HL-60 (cell line): ENCODE data around the gene FBXL17.

ENCODE experiments used
- DNase-seq, 2 experiments: peaks; one replicate each; pipeline ENCODE4 v3.0.0-alpha.2; 2010 to 2020; ENCODE audit warnings: low read depth in 1 of 2, low spot score in 1 of 2
- H3K27ac ChIP-seq: fragments of 250-450 bp; sonication (Bioruptor Pico); replicated peaks from 2 replicates; pipeline ENCODE4 v1.5.1; 2020; ENCODE audit warnings: mild to moderate bottlenecking, moderate library complexity
- H3K27me3 ChIP-seq: fragments of 250-450 bp; sonication (Bioruptor Pico); 2 replicates; pipeline ENCODE4 v1.5.1; 2021; ENCODE audit warnings: mild to moderate bottlenecking, moderate library complexity; ENCODE audit not compliant: insufficient read depth, poor library complexity, severe bottlenecking
- H3K4me3 ChIP-seq: replicated peaks from 2 replicates; pipeline ENCODE4 v1.5.1; 2011; ENCODE audit warnings: mild to moderate bottlenecking, control low read depth, low read length; ENCODE audit not compliant: insufficient read depth
- GABPA ChIP-seq: IDR thresholded peaks from 2 replicates; pipeline ENCODE4 v1.6.1; 2012; ENCODE audit warnings: low read depth
- POLR2AphosphoS5 ChIP-seq: IDR thresholded peaks from 2 replicates; pipeline ENCODE4 v1.6.1; 2012; ENCODE audit warnings: low read depth
- SPI1 ChIP-seq: IDR thresholded peaks from 2 replicates; pipeline ENCODE4 v1.6.1; 2012; ENCODE audit warnings: low read depth, mild to moderate bottlenecking, borderline replicate concordance
- TF ChIP-seq, protein P1 (sequence below): IDR thresholded peaks from 2 replicates; pipeline ENCODE4 v1.6.1; 2012; ENCODE audit warnings: low read depth; ENCODE audit not compliant: insufficient replicate concordance
- TF ChIP-seq, protein P2 (sequence below): IDR thresholded peaks from one replicate; pipeline ENCODE4 v1.5.1; 2011; ENCODE audit warnings: low read length, control low read depth, inconsistent platforms; ENCODE audit not compliant: insufficient read depth

FBXL17 gene

DNA sequence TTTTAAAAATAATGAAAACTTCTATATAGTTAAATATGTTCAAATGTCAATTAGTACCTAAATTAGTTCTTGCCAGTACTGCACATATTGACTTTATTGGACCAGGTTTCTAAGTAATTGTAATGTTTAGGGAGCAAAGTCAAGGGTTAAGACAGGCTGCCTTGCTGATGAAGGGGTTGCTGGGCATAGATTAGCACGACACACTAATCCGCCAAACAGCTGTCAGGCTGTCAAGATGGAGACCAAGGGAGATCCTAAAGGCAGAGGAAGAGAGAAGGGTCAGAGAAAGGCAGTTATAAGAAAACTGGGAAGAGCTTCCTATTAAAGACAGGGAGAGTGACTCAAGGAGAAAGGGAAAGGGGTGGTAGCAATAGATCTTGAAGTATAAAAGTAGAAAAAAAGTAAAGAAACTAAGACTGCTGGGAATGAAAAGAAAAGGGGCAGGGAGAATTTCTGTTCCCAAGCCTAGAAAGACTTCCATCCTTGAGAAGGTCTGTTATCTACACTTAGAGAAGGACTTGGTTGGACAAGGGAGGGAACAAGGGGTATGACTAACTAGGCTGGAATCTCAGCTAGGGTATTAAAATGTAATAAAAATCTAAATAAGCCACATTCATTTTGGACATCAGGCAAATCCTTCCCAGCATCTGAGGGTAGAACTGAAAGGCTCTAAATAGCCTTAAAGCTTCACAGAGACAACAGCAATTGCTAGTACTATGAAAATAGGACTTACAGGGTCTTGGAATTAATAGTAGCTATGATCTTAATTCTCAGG is 188.7 kb downstream of the FBXL17 start:
- Histone ChIP-seq H3K27me3 (no peaks in the 10 kb centered on the region), H3K27ac (no peak overlapping the region), H3K4me3 (no peak overlapping the region)
- DNase-seq = no peak
- TF ChIP-seq POLR2AphosphoS5 = no peak
- TF ChIP-seq SPI1 = no peak
- TF ChIP-seq, protein P1, sequence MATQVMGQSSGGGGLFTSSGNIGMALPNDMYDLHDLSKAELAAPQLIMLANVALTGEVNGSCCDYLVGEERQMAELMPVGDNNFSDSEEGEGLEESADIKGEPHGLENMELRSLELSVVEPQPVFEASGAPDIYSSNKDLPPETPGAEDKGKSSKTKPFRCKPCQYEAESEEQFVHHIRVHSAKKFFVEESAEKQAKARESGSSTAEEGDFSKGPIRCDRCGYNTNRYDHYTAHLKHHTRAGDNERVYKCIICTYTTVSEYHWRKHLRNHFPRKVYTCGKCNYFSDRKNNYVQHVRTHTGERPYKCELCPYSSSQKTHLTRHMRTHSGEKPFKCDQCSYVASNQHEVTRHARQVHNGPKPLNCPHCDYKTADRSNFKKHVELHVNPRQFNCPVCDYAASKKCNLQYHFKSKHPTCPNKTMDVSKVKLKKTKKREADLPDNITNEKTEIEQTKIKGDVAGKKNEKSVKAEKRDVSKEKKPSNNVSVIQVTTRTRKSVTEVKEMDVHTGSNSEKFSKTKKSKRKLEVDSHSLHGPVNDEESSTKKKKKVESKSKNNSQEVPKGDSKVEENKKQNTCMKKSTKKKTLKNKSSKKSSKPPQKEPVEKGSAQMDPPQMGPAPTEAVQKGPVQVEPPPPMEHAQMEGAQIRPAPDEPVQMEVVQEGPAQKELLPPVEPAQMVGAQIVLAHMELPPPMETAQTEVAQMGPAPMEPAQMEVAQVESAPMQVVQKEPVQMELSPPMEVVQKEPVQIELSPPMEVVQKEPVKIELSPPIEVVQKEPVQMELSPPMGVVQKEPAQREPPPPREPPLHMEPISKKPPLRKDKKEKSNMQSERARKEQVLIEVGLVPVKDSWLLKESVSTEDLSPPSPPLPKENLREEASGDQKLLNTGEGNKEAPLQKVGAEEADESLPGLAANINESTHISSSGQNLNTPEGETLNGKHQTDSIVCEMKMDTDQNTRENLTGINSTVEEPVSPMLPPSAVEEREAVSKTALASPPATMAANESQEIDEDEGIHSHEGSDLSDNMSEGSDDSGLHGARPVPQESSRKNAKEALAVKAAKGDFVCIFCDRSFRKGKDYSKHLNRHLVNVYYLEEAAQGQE = no peak
- no peak for TF ChIP-seq GABPA
- TF ChIP-seq, protein P2, sequence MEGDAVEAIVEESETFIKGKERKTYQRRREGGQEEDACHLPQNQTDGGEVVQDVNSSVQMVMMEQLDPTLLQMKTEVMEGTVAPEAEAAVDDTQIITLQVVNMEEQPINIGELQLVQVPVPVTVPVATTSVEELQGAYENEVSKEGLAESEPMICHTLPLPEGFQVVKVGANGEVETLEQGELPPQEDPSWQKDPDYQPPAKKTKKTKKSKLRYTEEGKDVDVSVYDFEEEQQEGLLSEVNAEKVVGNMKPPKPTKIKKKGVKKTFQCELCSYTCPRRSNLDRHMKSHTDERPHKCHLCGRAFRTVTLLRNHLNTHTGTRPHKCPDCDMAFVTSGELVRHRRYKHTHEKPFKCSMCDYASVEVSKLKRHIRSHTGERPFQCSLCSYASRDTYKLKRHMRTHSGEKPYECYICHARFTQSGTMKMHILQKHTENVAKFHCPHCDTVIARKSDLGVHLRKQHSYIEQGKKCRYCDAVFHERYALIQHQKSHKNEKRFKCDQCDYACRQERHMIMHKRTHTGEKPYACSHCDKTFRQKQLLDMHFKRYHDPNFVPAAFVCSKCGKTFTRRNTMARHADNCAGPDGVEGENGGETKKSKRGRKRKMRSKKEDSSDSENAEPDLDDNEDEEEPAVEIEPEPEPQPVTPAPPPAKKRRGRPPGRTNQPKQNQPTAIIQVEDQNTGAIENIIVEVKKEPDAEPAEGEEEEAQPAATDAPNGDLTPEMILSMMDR = no peak

DNA sequence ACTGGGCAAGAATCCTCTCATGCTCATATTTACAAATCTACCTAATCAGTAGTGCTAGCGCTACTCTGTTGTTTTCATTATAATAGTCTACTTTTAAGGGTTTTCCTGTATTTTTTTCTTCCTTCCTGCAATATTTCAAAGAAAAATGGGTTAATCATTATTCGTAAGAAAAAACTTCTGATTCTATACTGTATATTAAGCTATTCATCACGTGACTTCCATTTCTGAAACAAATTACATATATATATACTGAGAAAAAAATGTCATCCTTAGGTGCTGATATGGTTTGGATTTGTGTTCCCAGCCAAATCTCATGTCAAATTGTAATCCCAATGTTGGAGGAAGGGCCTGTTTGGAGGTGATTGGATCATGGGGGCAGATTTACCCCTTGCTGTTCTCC is 197.0 kb downstream of the FBXL17 start:
- TF ChIP-seq SPI1 = no peak
- Histone ChIP-seq H3K4me3 (no peak overlapping the region), H3K27me3 (no peaks in the 10 kb centered on the region), H3K27ac (no peak overlapping the region)
- no peak for DNase-seq

DNA sequence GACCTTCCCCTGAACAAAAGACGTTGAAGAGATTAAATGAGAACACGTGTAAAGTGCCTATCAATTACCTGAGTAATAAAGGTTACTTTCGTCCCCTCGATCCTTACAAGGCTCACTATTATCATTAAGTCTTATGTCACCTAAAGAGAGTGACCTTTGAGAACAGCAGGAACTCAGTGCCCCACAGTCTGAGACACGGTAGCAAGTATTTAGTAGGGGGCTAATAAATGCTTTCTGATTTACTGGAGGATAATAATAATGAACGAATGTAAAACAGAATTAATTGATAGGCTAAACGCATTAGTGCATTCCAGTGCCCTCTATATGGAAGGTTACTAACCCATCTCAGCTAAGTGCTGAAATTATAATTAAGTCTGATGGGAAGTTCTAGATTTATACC is 199.9 kb downstream of the FBXL17 start:
- no peak for DNase-seq
- H3K27me3 ChIP-seq = no peaks in the 10 kb centered on the region
- TF ChIP-seq, protein P2 = no peak
- TF ChIP-seq SPI1 = no peak
- no peak for TF ChIP-seq GABPA
- no peak for TF ChIP-seq POLR2AphosphoS5
- TF ChIP-seq, protein P1 = no peak
- no peak overlapping the region for H3K4me3 ChIP-seq
- H3K27ac ChIP-seq = no peak overlapping the region

DNA sequence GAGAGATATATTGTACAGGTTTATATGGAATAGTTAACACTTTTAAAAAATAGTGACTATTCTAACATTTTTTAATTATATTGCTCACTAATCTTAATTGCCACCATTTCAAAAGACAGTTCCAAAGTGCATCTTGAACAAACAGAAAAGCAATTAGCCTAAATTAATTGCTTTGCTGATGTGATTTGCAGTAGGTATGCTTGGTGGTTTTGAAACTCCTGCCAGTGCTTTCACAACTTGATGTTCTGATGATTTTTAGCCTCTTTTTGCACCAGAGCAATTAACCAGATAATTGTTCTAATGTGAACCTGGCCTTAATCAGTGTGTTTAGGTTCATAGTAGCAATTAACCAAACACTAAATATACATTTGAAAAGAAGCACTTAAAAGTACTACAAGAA is 207.6 kb downstream of the FBXL17 start:
- TF ChIP-seq POLR2AphosphoS5 = no peak
- no peak for TF ChIP-seq GABPA
- TF ChIP-seq, protein P1 = no peak
- TF ChIP-seq SPI1 = no peak
- TF ChIP-seq, protein P2 = no peak
- no peak overlapping the region for H3K4me3 ChIP-seq
- no peak for DNase-seq
- no peak overlapping the region for H3K27ac ChIP-seq
- H3K27me3 ChIP-seq = no peaks in the 10 kb centered on the region
